GM19467 (cell line): ENCODE results near the gene HELB.

ENCODE experiments used
- ATAC-seq: cut with Tn5 transposase; IDR thresholded peaks from one replicate; pipeline ENCODE4 v1.9.1; 2021; ENCODE audit warnings: mild to moderate bottlenecking, moderate library complexity; ENCODE audit not compliant: unreplicated experiment

HELB gene

GRCh38 chr12:66354291-66354690 is 52.0 kb downstream of the HELB start:
- no peak for ATAC-seq

GRCh38 chr12:66359300-66359699 is 57.0 kb downstream of the HELB start:
- ATAC-seq = no peak

- no peak for ATAC-seq
These were observed 59.4 kb downstream of the HELB start for GRCh38 chr12:66361703-66362102.

- ATAC-seq = no peak
These were observed 63.6 kb downstream of the HELB start for GRCh38 chr12:66365718-66366490.

GRCh38 chr12:66367015-66367667 is 64.8 kb downstream of the HELB start:
- ATAC-seq = no peak

GRCh38 chr12:66371982-66372381 is 69.7 kb downstream of the HELB start:
- ATAC-seq = no peak

GRCh38 chr12:66375560-66375959 is 73.3 kb downstream of the HELB start:
- ATAC-seq = no peak

- ATAC-seq = no peak
These were observed 77.3 kb downstream of the HELB start for GRCh38 chr12:66379616-66380015.

- ATAC-seq = no peak
These were observed 78.7 kb downstream of the HELB start for GRCh38 chr12:66380769-66381535.

GRCh38 chr12:66387117-66387516 is 84.8 kb downstream of the HELB start:
- no peak for ATAC-seq
